Measurements from ENCODE around the gene PVALB.

- TF ChIP-seq CTCF (IDR thresholded peaks at IDR 0.05) = no peak
- TF ChIP-seq POLR2A (IDR thresholded peaks at IDR 0.05; ENCODE audit: low read depth) = no peak
- no peak for TF ChIP-seq EP300 (IDR thresholded peaks at IDR 0.05)
- TF ChIP-seq POLR2AphosphoS5 (IDR thresholded peaks at IDR 0.05) = no peak
Observed at GRCh38 chr22:36863979-36864378, 47.1 kb upstream of the PVALB start.
